ENCODE measurements around the gene LRP2BP.
"Not testable (repeated sequence)": the region's sequence is repeated elsewhere in the genome, so short reads cannot be mapped to it uniquely, and the experiment has no call there.

LRP2BP gene

GRCh38 chr4:185395956-185396723 lies 416 bp upstream of the LRP2BP start:
- peak; percentile 96 for DNase-seq (ENCODE audit: low spot score)

DNA sequence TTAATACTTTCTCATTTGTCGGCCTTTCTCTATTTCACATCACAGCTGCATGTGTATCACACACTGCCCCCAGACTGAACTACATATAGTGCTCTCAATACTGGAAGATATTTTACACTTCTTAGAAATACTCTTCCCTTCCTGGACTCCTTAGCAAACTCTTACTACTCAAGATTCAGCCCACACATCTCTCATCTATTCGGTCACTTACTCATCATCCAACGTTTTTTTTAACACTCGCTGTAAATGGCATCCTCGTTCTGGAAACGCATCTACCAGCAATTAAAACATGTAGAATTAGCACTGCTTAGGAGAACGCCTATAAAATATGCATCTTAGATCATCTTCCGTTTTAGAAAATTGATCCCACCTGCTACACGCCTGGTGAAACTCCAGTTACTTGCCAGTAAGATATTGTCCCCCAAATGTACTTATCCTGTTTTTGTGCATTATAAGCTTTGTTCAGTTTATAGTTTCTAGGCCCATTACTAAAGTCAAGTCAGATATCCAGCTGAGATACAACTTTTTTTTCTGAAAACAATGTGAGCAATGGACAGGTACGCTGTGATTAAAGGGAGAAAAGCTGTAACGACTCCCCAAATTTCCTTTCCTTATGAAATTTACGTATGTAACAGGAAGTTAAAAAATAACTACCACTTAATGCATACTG lies 1.0 kb downstream of the LRP2BP start:
- peak; percentile 58 for DNase-seq (ENCODE audit: low spot score)

DNA sequence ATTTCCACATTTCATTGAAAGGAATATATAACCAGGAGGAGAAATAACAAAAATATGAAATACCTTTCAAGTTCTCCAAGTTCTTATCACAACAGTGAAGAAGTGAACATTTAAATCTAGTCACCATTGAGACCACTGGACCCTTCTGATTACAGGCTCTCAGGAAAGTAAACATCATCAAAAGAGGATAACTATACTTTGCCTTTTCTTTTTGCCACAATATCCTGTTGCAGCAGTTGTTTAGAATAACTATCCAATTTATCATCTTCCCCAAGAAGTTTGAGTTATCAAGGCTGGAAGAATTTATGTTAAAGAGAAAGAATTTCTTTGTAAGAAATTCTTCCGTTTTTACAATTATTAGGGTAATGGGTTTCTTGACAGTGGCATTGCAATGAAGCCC lies 3.6 kb downstream of the LRP2BP start:
- DNase-seq (ENCODE audit: low spot score), result no peak

GRCh38 chr4:185390941-185391340 lies 4.8 kb downstream of the LRP2BP start:
- DNase-seq (ENCODE audit: low spot score), result no peak

DNA sequence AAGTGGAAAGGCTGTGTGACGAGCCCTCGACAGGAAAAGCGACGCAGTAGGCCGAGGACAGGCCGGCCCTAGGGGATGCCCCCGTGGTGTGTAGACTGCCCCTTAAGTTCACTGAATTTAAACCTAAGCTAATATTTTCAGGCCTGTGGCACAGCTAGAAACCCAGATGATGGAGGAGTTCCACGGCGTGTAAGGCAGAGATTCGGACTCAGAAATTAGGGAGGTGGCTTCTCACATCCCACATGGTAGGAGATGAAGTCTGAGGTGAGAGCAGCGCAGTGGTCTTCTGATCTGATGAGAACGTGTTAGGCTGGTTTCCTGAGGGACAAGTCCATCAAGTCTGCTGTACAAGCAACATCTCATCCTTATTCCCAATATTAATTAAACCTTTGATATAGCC lies 7.8 kb downstream of the LRP2BP start:
- DNase-seq (ENCODE audit: low spot score), result no peak

DNA sequence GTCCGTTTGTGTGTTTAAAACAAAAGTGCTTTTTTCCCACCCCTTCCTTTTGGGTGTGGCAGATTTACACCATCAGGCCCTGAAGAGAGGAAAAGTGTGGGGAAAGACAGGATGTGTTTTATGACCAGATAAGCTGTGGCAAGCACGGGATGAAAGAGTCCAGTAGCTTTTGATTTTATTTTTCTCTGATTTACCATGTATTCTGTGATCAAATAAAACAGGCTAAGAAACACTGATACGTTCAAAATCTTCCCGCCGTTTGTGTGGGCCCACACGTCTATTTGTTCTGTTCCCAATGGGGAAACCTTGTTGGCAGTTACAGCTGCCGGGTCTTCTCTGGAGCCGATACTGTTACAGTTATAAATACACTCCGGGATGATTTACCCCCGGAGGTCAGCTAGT lies 10.8 kb downstream of the LRP2BP start:
- DNase-seq (ENCODE audit: low spot score), result no peak

DNA sequence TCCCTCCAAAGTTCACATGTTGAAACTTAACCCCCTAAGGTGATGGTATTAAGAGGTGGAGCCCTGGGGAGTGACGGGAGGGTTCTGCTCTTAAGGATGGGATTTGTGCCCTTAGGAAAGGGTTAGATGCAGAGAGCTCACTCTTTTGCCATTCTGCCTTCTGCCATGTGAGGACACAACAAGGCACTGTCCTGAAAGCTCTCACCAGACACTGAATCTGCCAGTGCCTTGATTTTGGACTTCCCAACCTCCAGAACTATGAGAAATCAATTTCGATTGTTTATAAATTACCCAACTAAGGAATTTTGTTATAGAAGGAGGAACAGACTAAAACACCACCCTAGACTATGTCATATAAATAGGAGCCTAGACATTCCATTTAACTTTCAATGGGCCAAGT lies 11.7 kb downstream of the LRP2BP start:
- no peak for DNase-seq (ENCODE audit: low spot score)

- DNase-seq (ENCODE audit: low spot score), result no peak
These were observed 12.3 kb downstream of the LRP2BP start for GRCh38 chr4:185383451-185383850.

- DNase-seq (ENCODE audit: low spot score), result no peak
These were observed 13.0 kb downstream of the LRP2BP start for GRCh38 chr4:185382754-185383153.

- no peak for DNase-seq (ENCODE audit: low spot score)
These were observed 14.2 kb downstream of the LRP2BP start for GRCh38 chr4:185381288-185382196.

DNA sequence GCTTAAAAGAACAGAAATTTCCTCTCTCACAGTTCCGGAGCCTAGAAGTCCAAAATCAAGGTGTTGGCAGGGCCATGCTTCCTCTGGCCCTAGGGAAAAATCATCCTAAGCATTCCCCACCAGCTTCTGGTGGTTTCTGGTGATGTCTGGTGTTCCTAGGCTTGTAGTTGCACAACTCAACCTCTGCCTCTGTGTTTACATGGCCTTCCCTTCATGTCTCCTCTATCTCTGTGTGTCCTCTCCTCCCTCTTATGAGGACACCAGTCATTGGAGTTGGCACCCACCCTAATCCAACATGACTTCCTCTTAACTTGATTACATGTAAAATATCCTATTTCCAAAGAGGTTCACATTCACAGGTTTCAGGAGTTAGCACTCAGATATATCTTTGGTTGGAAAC lies 15.4 kb downstream of the LRP2BP start:
- no peak for DNase-seq (ENCODE audit: low spot score)

DNA sequence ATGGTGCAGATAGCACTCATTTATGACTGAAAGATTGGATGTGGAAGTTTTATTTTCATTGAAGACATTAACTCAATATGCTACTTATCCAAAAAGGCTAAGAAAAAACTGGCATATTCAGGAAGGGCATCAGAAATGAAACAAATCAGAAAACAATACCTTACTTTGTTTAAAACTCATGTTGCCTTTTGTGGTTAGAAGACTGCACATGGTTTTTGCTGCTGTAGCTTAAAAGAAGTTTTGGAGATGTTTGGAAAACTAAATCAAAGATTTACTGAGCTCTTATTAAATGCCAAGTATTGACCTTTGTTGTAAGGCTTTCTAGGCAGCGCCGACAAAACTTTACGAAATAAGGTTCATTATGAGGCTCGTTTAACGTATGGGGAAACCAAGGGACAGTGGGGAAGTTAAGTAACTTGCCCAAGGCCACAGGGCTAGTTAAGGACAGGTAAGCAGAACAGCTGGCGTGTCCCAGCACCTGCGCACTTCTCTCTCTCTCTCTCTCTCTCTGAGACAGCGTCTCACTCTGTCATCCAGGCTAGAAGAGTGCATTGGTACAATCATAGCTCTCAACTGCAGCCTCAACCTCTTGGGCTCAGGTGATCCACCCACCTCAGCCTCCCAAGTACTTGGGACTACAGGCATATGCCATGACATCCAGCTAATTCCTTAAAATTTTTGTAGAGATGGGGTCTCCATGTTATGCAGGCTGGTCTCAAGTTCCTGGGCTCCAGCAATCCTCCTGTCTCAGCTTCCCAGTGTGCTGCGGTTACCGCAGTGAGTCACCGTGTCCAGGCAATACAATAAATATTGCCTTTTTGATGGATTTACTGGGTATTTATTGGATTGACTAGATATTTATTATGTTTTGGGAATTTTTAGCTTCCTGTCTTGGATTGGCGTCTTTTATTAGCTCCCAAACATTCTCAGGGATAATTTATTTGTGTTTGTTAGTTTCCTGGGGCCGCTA lies 16.1 kb downstream of the LRP2BP start:
- DNase-seq (ENCODE audit: low spot score), result no peak

DNA sequence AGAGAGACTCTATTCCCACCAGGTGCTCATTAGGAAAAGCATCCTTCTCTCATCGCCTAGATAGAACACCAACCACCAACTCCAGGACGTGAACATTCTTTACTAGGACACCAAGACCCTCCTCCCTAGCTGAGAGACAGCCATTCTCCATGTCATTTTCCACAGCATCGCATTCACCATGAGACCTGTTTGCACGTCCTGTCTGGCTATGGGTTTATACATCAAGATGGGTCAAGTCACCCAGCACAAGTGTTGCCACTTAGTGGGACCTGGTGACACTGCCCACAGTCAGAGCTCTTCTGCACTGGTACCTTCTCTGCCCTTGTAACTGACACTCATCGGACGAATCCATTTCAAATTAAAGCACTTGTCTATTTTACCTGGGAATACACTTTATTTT lies 17.5 kb downstream of the LRP2BP start:
- DNase-seq (ENCODE audit: low spot score), result no peak

GRCh38 chr4:185374573-185374972 lies 21.2 kb downstream of the LRP2BP start:
- no peak for DNase-seq (ENCODE audit: low spot score)

DNA sequence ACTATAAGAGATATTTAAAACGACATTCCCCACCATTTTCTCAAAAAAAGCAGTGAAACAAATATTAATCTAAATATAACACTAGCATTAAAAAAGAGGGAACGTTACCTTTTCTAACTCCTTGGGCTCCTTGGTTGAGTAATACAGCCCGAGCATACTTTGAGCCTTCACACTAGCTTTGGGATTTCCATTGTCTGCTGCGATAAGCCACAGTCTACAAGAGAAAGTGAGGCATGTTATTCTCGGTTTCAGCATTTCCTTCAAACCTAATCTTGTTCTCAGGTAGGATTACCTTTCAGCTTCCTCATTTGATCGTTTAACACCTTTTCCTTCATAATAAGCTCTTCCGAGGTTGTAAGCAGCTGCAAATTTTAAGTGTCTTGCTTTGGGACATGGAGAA lies 21.7 kb downstream of the LRP2BP start:
- DNase-seq (ENCODE audit: low spot score), result no peak

DNA sequence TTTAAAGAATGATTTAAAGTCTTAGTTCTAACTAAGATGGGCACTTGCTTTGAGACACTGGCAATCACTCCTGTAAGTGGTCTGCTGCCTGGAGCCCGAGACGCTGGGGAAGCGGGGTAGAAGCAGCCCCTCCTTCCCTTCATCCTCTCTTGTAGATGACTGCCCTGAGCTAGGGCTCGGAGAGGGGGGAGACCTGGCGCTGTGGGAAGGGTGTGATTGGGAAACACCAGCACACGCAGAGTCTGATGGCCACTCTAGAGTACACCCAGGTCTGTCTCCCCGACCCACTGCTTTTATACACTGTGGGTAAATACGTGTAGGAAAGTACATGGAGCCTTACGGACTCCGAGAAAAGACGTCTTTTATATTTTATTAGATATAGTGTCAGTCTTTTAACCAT lies 24.0 kb downstream of the LRP2BP start:
- no peak for DNase-seq (ENCODE audit: low spot score)

- no peak for DNase-seq (ENCODE audit: low spot score)
These were observed 25.3 kb downstream of the LRP2BP start for GRCh38 chr4:185370268-185370949.

- no peak for DNase-seq (ENCODE audit: low spot score)
These were observed 26.0 kb downstream of the LRP2BP start for GRCh38 chr4:185369731-185370130.

GRCh38 chr4:185364886-185365285 lies 30.8 kb downstream of the LRP2BP start:
- DNase-seq (ENCODE audit: low spot score), result no peak

GRCh38 chr4:185363251-185363650 lies 32.5 kb downstream of the LRP2BP start:
- DNase-seq (ENCODE audit: low spot score), result no peak

- DNase-seq (ENCODE audit: low spot score), result not testable (repeated sequence)
These were observed 33.2 kb downstream of the LRP2BP start for GRCh38 chr4:185362570-185362969.

Measured in CD4-positive, alpha-beta T cell treated with Interleukin-2 at 100 ng/mL for 4 hours (primary cell).